IMR-90 (cell line): ENCODE data around the gene C5orf15.

Experiments used
- BHLHE40 ChIP-seq: fragments of 150-350 bp; IDR thresholded peaks from 2 replicates; pipeline ENCODE4 v1.6.1; 2016; ENCODE audit warnings: mild to moderate bottlenecking, low read depth, low read length
- CEBPB ChIP-seq: IDR thresholded peaks from 2 replicates; pipeline ENCODE4 v1.6.1; 2012; ENCODE audit warnings: low read depth, low read length, improper control_type of control experiment
- CTCF ChIP-seq: conservative IDR thresholded peaks from 2 replicates; pipeline ENCODE4 v1.5.1; 2012; ENCODE audit warnings: mild to moderate bottlenecking, low read depth, low read length, improper control_type of control experiment
- ELK1 ChIP-seq: fragments of 150-350 bp; IDR thresholded peaks from 2 replicates; pipeline ENCODE4 v1.6.1; 2016; ENCODE audit warnings: low read depth, mild to moderate bottlenecking, low read length, moderate library complexity, borderline replicate concordance
- FOS ChIP-seq: fragments of 150-350 bp; IDR thresholded peaks from 2 replicates; pipeline ENCODE4 v1.6.1; 2016; ENCODE audit warnings: low read depth, low read length
- MAFK ChIP-seq: IDR thresholded peaks from 2 replicates; pipeline ENCODE4 v1.6.1; 2012; ENCODE audit warnings: low read depth, low read length, improper control_type of control experiment
- MAZ ChIP-seq: IDR thresholded peaks from 2 replicates; pipeline ENCODE4 v1.6.1; 2012; ENCODE audit warnings: low read depth, mild to moderate bottlenecking, low read length, improper control_type of control experiment, moderate library complexity, borderline replicate concordance
- MXI1 ChIP-seq: IDR thresholded peaks from 2 replicates; pipeline ENCODE4 v1.6.1; 2012; ENCODE audit warnings: low read depth, mild to moderate bottlenecking, low read length, moderate library complexity, borderline replicate concordance
- POLR2A ChIP-seq: IDR thresholded peaks from 2 replicates; pipeline ENCODE4 v1.6.1; 2012; ENCODE audit warnings: mild to moderate bottlenecking, low read depth, low read length
- RAD21 ChIP-seq: IDR thresholded peaks from 2 replicates; pipeline ENCODE4 v1.6.1; 2012; ENCODE audit warnings: low read length, improper control_type of control experiment
- RCOR1 ChIP-seq: IDR thresholded peaks from 2 replicates; pipeline ENCODE4 v1.6.1; 2012; ENCODE audit warnings: mild to moderate bottlenecking, low read length, improper control_type of control experiment; ENCODE audit not compliant: insufficient replicate concordance
- RFX5 ChIP-seq: IDR thresholded peaks from 2 replicates; pipeline ENCODE4 v1.8.0; 2012; ENCODE audit warnings: low read depth, mild to moderate bottlenecking, low read length, moderate library complexity
- USF2 ChIP-seq: fragments of 150-350 bp; IDR thresholded peaks from 2 replicates; pipeline ENCODE4 v1.6.1; 2017; ENCODE audit warnings: mild to moderate bottlenecking, antibody characterized with exemption, low read length, low read depth

- TF ChIP-seq POLR2A (no peak), CTCF (no peak), FOS (no peak), MXI1 (no peak), MAZ (no peak), RCOR1 (no peak), MAFK (no peak), RAD21 (no peak), CEBPB (no peak), ELK1 (no peak), USF2 (no peak), BHLHE40 (no peak), RFX5 (no peak)
These were observed 39.9 kb upstream of the C5orf15 start for GRCh38 chr5:134008266-134008749.
